ENCODE data around the gene FOXQ1.

GRCh38 chr6:1362643-1363042 lies 50.7 kb downstream of the FOXQ1 start:
- TF ChIP-seq, protein P1, sequence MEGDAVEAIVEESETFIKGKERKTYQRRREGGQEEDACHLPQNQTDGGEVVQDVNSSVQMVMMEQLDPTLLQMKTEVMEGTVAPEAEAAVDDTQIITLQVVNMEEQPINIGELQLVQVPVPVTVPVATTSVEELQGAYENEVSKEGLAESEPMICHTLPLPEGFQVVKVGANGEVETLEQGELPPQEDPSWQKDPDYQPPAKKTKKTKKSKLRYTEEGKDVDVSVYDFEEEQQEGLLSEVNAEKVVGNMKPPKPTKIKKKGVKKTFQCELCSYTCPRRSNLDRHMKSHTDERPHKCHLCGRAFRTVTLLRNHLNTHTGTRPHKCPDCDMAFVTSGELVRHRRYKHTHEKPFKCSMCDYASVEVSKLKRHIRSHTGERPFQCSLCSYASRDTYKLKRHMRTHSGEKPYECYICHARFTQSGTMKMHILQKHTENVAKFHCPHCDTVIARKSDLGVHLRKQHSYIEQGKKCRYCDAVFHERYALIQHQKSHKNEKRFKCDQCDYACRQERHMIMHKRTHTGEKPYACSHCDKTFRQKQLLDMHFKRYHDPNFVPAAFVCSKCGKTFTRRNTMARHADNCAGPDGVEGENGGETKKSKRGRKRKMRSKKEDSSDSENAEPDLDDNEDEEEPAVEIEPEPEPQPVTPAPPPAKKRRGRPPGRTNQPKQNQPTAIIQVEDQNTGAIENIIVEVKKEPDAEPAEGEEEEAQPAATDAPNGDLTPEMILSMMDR (IDR thresholded peaks at IDR 0.05; ENCODE audit: low read depth, low read length), result no peak
- no peak for TF ChIP-seq EZH2phosphoT487 (IDR thresholded peaks at IDR 0.05; ENCODE audit: low read depth)
